Measurements from ENCODE around the gene MAP3K7.

The MAP3K7 gene

DNA sequence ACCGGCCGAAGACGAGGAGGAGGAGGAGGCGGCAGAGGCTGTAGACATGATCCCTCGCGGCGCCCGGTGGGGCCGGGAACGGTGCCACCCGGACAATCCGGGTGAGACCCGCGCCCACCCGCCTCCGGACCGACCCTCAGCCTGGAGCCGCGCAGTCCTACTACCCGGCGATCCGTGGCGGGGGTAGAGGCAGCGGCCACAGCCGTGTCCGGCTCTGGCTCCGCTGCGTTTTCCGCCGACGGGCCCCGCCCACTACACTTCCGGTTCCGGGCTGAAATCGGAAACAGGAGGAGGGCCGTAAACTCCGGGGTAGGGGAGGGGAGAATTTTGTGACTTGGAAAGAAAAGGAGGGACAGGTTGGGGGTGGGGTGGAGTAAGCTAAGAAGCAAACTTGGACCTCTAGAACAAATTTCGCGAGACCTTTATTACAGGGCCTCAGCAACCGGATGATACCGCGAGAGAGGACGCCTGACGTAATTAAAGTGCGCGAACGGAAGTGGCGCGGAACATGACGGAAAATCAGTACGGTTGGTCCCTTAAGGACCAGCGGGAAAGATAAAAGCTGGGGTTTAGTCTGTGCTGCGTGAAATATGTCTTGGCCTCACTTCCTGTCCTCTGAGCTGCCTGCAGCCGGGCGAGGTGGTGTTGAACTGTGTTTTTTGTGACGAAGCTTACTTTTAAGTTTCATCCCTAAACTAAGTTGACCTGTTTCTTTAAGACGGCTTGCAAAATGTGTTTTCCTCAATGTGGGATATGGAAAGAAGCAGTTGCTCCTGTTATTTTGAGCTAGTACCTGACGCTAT lies at the start of gene MAP3K7:
Gene MAP3K7 (minus strand): TSS at position 237 of the 803 bp plus-strand sequence. CDS start 189 bp downstream, at position 48.
- peak; percentile 88 for DNase-seq (ENCODE audit: low spot score)

DNA sequence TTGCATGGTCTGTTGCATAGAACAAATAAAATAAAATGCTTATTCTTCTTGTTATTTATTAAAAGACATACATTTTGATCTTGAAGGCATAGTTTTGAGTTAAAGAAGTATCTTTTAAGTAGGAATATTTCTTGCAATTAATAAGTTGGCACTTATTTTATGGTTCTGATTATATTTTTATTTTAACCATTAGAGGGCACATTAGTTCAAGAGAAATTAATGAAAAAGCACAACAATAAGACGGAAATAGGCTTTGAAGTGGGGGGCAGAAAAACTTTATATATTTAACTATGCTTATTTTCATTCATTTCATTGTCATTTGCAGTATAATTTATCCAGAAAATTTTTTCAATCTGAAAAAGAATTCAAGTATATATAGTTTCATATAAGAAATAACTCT lies 44.2 kb upstream of the MAP3K7 start:
- no peak for DNase-seq (ENCODE audit: low spot score)

DNA sequence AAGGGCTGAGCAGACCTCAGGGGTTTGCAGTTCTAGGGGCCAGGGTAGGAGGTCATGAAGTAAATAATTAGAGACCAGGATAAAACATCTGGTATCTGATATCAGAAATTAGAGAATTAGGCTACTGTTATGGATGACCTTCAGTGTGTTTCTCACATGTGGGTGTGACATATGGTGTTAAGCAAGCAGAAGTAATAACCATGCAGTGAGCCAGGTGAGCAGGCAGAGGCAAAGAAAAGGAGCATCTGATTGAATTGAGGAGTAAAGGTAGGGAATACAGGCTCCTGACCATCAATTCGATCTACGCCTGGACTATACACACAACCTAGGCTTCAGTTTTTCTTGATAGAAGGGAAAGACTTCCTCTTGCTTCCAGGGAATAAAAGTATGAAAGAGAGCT lies 34.7 kb upstream of the MAP3K7 start:
- DNase-seq (ENCODE audit: low spot score) = no peak

DNA sequence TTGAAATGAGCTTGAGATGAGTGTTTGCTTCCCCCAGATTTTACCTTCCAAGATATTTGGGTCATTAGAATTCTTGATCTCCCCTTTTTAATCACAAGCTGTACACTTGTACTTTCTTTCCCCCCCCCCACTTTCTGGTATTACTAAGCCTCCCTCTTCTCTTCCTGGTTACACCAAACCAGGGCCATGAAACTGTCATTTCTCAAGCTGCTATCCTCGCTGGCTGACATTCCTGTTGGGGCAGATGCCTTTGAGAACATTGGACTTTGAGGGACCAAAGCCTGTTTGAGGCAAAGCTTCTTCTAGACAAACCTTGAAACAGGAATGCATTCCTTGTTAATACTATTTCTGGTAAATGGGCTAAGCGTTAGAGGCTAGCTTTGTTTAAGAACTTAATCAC lies 32.3 kb upstream of the MAP3K7 start:
- DNase-seq (ENCODE audit: low spot score) = no peak

DNA sequence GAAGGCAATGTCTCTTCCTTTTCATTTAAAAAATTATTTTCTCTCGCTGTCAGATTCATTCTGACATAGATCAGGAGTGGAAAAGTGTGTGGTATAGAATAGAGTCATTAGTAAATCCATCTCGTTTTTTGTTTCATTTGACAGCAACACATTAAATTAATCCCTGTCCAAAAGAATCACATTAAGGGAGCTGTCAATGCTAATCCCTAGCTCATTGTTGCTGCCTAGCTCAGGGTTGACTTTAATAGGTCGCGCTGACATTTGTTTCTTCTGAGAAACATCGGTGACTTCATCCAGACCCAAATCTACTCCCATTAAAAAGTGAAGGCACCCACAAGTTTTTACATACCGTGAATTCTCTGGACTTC lies 25.4 kb upstream of the MAP3K7 start:
- no peak for DNase-seq (ENCODE audit: low spot score)

DNA sequence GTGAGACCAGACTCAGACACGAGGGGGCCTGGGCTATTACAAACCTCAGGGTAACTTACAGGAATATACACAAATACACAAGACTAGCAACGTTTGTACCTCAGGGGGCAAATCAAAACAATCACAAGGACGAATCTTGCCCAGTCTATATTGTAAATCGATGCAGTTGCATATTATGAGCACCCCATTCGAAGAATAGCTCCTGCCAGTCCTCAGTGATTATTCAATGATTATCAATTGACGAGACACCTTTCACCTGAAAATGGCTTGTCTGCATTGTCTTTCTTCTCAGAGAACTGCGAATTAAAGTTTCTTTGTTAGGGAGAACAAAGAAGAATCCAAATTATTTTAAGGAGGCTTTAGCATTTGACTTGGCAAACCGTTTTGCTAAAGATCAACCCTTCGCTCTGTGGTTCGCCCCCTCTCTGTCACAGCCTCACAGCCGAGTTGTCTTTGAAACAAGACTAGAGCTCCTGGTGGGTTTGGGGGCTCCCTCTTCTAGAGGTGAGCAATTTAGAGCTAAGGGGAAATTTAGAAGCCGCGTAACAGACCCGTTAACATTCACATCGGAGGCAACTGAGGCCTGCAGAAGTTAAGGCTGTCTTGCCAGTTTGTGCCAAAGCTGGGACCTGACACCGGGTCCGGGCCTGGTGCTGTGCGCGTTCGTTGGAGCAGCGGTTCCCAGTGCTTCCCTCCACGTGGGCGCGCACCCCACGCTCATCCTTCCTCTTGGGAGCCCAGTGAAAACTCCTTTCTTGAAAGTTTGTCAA lies 24.9 kb upstream of the MAP3K7 start:
- peak; percentile 33 for DNase-seq (ENCODE audit: low spot score)

DNA sequence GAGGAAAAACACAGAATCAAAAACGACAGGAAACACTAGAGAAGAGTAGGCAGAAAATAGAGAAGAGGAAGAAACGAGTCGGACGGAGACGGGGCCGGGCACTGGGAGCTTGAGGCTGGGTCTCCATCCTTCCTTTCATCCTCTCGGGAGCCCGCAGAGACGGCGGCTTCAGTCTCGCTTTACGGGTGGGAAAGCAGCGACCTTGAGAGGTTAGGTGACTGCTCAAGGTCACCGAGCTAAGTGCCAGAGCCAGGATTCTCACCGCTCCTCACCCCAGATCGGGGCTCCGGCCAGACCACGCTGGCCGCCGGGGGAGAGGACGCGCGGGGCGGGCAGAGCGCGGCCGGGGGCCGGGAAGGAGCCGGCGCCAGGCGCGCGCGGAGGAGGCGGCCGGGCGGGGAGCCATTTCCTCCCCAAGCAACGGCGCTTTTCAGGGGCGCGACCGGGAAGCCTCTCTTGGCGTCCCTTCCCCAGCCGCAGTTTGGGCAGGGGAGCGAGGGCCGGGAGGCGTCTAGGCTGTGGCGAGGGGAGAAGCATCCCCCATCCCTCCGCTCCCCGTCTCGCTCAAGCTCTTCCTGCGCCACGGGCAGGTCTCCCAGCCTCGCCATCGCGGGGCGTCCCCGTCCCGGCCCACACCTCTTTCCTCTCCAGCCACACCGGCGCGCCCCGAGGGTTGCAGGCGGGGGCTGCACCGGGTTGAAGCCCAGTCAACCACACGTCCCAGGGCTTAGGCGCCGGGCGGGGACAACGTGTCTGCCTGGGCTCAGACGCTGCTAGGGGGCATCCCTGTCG lies 24.1 kb upstream of the MAP3K7 start:
- DNase-seq (ENCODE audit: low spot score) = peak; percentile 70

DNA sequence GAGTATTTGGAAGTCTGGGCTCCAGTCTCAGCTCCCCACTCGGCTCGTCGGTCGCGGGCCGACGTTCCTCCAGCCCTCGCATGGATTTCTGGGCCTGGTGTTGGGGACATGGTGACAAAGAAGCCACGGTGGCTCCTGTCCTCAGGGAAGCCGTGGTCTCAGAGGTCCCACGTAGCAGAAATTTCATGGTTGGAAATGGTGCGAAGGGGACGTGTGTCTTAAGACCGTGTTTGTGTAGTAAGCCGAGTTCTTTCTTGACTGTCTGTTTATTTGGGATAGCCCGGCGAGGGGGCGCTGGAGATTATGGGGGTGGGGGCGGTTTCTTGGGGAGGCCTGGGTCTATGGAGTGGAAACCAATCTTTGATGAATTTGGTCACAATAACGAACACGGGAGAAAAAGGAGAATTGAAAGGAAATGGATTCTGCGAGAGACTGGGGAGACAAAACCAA lies 23.5 kb upstream of the MAP3K7 start:
- DNase-seq (ENCODE audit: low spot score) = peak; percentile 33

DNA sequence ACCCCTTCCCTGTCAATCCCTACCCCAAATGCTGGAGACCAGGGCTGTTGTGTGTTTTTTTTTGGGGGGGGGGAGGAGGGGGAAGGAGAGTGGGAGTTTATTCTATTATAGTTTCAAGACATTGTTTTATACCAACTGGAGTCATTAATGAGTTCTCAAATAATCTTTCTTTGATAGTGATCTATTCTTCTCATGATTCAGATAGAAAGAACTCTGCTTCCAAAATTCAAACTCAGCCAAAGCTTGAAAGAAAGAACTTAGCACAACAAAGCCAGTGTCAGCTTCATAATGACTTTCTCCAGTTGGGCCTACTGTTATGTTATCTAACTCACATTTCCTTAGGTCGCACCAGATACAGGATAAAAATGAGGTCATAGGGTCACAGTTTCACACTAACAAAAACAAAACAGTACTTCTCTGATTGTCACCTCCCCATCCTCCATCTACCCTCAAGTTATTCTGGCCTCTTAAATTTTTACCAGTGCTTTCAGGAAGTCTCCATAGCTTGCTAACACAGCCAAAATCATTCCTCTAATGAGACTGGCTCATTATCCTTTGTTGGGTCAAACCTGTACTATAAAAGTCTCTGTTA lies 19.0 kb upstream of the MAP3K7 start:
- DNase-seq (ENCODE audit: low spot score) = no peak

DNA sequence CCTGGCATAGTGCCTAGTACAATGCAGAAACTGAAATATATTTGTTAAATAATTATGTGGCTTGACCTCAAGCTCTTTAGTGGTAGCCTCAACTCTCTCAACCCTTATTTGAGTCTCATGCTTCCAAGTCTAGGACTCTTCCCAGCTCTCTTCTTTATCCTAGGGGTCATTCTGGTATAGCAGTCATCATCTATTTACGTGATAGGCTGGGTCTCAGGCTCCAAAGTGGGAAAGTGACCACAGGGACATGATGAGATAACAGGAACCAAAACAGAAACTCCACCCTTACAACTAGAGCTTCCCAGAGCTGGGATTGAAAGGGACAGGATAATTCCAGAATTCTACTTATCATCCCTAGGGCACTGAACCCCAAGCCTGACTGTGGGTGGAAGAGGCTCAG lies 17.7 kb upstream of the MAP3K7 start:
- no peak for DNase-seq (ENCODE audit: low spot score)

DNA sequence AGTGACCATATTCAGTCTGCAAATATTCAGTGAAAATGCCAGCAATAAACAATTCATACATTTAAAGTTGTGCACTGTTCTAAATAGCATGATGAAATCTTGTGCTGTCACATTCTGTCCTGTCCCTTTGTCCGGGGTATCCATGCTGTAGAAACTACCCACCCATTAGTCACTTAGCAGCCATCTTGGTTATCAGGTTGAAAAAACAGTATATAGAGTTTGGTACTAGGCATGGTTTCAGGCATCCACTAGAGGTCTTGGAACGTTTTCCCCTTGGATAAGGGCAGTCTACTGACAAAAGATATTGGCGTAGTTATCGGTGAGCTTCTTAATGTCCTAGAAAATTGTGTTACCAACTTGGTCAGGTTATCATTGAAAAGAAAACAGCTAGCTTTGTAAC lies 12.3 kb upstream of the MAP3K7 start:
- DNase-seq (ENCODE audit: low spot score) = no peak

DNA sequence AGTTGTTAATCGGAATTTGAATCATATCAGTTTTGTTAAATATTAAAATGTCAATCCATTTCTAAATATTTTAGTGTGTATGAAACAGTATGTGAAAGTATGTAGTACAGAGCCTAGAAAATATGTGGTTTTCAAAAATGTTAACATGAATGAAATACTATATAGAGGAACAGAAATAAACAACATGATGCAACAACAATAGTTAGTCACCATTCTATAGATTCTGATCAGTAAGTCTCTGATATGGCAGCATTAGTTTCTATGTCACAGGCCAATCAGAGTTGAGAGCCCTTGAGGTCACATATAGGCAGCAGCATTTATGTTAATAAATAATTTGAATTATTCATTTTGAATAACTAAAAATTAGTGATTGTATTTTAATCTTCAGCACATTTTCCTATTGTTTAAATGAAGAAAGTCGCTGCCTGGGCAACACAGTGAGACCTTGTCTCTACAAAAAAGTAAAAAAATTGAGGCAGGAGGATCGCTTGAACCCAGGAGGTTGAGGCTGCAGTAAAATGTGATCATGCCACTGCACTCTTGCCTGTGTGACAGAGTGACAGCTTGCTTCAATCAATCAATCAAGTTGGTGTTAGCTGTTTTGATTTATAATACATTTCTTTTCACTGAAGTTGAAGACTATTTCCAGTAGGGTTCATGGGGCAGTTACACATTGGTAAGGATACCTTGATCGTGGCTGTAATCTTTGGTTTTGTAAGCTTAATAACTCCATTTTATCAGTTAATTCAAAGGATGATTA lies 11.5 kb upstream of the MAP3K7 start:
- DNase-seq (ENCODE audit: low spot score) = no peak

DNA sequence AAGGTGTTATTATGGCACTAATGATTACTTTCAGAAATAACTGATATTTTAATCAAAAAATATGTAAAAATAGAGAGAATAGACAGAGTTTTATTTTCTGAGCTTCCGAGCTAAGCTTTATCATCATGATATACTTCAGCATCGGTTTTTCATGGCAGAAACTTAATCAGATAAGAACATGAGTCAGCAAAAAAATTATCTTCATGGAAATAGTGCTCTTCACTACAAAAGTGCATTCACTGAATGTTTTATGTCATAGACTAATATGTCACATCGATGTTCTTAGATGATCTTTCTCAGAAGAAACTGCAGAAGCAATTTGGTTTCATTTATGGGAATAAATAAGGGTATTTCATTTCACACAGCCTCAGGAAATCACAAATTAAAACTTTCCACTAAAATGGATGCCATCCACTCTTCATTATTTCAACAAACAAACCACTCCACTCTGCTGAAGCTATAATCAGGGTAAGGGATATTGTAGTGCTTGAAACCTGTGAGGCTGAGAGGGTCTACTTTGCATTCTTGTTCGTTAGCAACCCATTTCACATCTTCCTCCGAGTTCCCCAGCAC lies 10.2 kb upstream of the MAP3K7 start:
- no peak for DNase-seq (ENCODE audit: low spot score)

DNA sequence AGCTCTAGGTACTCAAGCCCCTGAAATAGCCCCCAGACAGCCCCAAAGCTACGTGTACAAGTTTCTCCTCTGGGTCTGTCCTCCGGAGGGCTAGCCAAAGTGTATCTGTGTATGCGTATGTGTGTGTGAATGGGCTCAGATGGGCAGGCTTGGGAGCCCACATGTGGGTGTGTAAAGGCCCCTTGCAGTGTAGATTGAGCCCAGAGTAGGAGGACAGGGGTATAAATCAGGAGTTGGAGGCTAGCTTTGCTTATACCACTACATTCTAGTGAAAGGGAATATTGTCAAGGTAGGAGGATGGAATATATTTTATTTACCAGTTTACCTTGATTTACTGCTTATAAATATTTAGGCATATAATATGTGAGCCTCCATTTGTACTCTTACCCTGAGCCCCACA lies 9.0 kb upstream of the MAP3K7 start:
- no peak for DNase-seq (ENCODE audit: low spot score)

DNA sequence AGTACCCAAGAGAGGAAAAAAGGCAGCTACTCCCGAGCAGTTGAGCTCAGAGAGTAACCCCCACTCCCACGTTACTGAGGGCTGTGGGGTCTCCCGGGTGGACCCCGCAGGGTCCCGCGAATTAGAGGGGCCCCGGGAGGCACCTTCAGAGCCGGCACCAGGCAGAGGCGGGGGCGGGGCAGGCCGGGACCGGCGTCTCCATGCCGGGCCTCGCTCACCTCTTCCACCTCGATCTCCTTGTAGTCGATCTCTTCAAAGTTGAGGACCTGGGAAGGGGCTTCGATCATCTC lies 381 bp downstream of the MAP3K7 start:
- DNase-seq (ENCODE audit: low spot score) = no peak

DNA sequence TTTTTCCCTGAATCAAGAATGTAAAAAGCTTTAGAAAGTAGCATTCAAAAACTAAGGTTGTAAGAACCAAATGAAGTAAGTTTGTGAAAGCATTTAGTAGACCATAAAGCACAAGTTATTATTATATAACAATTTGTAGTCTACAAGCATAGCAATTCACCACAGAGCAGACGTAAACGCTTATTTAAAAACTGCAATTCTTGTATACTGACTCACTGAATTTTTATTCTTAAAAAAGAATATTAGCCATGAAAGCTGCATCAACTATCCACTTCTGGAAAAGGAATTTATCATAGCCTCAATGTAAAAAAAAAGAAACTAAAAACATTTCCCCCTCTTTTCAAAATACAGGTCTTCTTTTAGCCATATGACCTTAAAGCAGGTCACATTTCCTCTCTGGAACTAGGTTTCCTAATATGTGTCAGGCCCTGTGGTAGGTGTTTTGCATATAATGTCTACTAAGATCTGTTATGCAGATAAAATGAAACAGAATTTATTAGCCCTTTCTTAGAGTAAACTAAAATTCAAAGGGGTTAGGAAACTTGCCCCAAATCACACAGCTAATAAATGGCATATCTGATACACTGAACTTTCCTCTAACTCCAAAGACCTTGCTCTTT lies 2.1 kb downstream of the MAP3K7 start:
- DNase-seq (ENCODE audit: low spot score) = no peak

DNA sequence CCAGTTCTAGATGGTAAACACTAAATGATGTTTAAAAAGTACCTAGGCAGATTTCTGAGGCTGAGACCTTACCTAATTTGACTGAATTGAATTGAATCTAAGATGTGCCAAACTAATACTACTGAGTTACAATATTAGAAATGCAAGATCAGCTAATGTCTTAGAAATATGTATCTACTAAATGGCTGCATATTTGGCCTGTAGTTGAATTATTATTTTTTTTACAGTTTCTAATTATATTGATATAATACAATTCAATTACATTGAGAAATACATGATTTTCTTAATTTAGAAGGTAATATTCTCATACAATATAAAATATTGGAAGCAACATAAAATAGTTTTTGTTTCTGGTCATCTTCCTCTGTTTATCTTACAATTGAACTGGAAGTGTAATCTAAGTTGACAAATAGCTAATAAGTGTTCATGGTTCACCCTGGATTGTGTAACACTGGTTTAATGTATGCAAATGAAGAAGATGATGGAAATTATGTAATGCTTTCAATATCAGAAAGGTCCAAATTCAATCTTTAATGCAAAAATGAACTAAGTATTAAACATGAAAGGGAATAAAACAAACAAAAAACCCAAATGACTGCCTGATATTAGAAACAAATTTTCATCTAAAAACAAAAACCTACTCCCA lies 2.9 kb downstream of the MAP3K7 start:
- DNase-seq (ENCODE audit: low spot score) = no peak

DNA sequence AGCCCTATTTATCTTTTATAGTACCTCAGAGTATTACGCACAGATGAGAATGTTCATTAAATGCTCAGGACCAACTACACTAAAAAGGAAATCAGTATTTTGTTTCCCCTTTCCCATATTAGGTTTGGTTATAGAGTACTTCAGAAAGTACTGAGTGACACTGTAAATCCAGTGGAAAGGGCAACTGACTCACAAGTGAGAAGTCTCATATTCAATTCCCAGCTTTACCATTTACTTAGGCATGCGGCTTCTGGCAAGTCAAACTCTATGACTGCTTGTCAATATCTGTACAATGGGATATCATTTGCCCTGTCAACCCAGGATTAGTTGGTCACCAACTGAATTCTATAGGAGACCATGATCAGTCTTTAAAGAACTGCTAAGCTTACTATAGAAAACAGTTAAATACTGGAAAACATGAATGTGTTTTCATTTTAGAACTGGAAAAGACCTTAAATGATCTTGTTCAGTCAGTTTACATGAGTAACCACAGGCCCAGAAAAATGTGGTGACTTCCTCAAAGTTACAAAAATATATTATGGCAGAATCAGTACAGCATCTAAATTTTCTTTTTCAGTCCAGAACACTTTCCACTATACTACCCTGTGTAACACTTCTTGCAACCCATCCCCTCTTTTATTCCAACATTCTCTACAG lies 3.6 kb downstream of the MAP3K7 start:
- no peak for DNase-seq (ENCODE audit: low spot score)

DNA sequence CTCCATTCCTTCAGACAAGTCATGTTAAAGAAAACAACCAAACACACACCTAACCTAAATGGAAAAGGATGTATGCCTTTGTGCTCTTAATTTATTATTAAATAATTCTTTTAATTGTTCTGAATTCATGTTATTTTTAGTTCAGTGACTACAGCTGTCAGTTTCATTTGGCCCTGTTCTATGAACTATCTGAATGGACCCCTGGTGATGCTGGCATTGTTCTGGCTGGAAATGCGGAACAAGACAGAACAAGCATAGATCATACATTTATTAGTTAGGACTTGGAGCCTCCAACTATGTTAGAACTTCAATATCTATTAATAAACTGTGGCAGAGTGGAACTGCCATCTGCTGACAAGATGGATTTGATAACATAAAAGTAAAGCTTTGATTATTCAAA lies 5.7 kb downstream of the MAP3K7 start:
- no peak for DNase-seq (ENCODE audit: low spot score)
